Measurements from ENCODE around the gene MAP2K5. TPM values are rescaled to one million over a fixed set of nuclear protein-coding genes. Genes with fewer than 3 reads are reported as not detected.
A peak's percentile ranks its signal among the peaks of the same experiment; 100 is the strongest.
"Not testable (repeated sequence)": the region's sequence is repeated elsewhere in the genome, so short reads cannot be mapped to it uniquely, and the experiment has no call there.

Gene MAP2K5
- total RNA-seq, 1 experiment from 2014 or later: 3.8 TPM

DNA sequence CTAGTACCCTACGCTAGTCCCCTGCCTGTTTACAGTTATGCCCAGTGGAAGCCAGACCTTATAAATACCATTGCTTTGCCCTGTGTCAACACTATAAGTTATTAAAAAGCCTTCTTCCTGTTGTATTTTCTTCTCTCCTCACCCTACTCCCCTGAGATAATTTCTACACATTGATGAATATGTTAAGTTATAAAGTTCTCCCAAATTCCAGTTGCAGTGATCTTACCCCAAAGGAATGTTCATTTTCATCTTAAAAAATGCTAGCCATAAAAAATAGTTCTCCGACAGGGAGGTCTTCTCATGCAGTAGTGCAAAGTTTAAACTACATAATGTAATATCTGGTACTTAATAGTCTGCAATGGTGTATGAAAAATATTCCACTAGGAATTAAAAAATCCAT, 58.6 kb downstream of the MAP2K5 start:
- no peak for DNase-seq (ENCODE audit: low spot score)

DNA sequence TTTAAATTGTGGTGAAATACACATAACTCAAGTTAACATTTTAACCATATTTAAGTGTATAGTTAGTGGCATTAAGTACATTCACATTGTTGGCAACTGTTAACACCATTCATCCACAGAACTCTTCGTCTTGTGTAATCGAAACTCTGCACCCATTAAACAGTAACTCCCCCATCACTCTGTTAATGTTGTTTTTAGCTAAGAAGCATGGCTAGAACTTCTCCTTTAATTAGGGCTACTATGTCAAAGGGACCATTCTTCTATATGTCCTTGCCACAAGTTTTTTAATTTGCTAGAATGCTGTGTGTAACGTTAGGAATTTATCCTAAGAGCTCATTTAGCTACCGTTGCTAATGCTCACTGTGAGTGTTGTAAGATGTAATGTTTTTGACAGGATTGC, 60.6 kb downstream of the MAP2K5 start:
- DNase-seq (ENCODE audit: low spot score): no peak

DNA sequence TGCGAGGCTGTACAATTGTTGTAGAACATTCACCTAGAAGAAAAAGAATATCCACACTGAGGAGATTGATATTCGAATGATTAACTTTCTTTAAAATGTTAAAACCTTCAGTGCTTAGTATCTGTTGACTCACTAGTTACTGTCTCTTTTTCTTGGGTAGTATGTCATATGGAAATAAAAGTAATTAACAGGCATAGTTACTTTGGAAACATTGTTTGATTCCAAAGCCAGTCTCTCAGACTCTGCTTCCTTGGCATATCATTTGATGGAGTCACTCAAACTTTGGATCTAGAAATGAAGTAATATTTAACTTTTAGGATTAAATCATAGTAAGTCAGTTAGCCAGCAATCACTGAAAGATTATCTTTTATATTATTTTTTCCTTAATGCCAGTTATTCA, 63.4 kb downstream of the MAP2K5 start:
- no peak for DNase-seq (ENCODE audit: low spot score)

DNA sequence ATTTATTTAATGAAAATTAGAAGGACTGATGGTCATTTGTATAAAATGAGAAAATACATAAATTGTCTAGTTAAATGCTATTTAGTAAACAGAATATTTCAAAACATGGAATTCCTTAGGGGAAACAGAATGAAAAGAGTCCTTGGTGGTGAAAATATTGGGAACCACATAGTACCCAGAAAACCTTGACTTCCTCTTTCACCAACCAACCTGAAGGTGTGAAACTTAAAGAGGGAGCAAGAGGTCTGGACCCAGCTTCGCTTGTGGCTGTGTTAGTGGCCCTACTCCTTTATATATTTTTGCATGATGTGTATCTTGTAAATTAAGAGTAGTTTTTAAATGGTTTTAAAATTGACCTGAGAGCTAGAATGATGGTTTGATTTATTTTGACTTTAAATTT, 64.2 kb downstream of the MAP2K5 start:
- no peak for DNase-seq (ENCODE audit: low spot score)

DNA sequence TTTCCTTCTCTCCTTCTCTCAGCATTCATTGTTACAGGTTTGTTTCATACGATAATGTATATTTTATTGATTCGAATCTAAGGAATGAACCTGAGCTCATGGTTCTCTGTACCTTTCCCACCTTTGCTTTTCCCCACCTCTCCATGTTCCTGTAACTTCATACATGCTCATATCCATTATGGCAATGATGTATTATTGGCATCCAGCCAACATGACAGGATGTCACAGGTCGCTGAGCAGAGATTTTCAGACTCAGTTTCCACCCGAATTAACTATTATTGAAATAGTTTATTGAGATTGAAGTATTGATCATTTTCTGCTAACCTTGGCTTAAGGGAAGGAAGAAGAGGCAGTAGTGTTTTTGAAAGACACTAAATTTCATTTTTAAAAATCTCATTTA, 64.8 kb downstream of the MAP2K5 start:
- no peak for DNase-seq (ENCODE audit: low spot score)

DNA sequence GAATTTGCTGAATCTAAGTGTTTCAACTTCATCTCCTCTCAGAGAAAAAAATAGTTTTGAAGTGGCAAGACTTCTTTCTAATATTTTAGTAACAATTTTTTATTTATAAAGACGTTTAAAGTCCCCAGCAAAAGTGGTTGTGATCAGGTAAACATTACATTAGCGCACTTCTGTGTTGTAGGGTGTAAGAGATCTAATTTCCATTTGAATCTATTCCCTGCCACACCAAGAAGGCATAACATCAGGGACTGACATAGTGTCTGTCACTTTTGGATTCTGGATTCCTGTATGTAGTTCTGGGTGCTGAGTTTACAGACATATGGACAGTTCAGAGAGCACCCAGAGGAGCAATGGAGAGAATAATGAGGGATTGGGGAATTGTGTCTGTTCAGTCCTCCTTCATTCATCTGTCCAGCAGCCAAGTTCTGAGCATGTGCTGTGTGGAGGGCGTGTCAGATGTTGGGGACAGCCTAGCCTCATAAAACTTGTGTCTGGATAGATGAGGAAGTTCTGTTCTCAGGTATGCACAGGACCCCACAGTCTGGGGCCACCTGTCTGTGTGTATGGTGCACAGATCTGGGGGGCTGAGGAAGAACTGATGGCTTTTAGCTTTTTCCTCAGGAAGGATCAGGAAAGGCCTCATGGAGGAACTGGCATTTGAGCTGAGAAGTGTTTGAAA, 65.6 kb downstream of the MAP2K5 start:
- DNase-seq (ENCODE audit: low spot score): no peak

DNA sequence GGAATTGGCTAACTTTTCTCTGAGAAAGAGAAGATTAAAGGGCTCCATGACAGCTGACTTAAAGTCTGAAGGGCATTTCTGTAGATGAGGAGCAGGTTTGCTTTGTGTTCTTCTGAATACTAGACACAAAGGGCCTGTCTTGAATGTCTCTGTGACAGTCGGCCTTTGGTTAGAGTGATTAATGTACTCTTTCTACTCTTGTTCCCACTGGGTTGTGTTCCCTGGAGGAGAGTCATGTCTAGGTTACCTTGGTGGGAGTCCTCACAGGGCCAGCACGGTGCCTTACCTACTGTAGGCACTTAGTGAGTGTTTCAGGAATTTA, 66.1 kb downstream of the MAP2K5 start:
- DNase-seq (ENCODE audit: low spot score): no peak

DNA sequence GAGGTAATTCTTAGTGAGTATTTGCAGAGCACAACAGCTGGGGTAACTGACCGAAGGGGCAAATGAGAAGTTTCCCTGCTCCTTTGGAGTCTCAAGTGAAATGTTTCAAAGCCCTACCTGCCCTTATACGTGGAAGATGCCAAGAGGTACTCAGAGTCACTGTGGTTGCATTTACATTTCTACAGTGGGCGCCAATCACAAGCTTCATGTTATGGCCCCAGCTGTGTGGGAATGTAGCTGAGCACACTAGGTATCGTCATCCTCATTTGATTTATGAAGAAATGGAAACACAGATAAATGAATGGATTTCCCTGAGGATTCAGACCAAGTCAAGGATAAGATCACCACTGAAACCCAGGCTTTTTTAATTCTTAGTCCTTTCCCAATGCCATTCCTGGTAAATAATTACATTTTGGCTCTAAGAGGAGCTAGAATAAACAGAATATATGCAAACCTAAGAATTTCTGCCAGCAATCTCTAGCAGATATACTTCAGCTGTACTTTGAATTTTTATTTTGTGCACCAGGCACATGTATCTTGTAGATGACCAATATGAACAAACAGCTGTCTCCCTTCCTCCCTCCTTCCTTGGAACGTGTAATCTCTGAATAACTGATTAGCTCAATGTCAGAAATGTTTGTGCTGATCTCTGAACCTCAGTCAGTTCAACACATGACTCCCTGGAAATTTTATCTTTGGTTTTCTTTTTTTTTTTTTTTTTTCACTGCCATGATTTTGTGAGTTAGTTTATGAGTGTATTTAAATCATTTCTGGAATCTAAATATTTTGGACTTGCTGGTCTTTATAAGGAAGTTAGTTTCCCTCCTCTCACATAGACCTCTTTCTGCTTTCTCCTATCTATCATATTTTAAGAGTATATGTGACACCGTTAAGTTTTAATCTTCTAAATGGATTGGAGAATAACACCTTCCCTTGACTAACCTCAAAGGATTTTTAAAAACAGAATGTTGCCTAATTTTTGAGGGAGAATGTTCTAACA, 69.2 kb downstream of the MAP2K5 start:
- DNase-seq (ENCODE audit: low spot score): no peak

DNA sequence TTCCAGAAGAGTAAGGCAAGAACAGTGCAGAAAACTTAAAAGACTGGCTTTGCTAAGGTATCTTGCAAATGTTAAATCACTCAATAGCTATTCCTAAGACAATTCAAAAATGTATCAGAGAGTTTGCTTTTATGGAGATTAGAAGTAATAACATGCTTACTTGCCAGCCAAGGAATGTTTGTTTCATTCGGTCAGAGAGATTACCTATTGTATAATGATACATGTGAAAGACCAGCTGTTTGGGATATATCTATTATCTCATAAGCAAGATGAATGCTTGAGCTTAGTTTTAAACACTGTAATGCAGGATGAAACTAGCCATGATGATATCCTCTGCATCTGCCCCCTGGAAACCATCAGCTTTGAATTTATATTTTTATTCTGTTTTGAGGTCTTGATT, 70.7 kb downstream of the MAP2K5 start:
- DNase-seq (ENCODE audit: low spot score): no peak

DNA sequence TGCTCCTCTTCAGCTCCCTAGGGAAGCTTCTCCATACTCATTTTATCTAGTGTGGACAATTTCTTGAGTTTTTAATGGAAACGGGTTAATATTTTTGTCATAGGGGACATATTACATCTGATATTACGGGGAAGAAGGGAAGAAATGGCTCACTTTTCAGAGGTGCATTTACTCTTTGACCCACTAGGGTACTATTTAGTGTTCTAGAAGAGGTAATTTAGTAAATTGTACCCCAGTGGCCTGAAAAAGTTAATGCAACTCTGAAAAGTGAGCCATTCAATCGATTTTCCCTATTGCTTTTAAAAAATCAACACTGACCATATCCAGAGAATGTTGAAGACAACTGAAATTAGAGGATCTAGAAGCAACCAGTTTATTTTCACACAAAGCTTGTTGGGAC, 71.2 kb downstream of the MAP2K5 start:
- no peak for DNase-seq (ENCODE audit: low spot score)

DNA sequence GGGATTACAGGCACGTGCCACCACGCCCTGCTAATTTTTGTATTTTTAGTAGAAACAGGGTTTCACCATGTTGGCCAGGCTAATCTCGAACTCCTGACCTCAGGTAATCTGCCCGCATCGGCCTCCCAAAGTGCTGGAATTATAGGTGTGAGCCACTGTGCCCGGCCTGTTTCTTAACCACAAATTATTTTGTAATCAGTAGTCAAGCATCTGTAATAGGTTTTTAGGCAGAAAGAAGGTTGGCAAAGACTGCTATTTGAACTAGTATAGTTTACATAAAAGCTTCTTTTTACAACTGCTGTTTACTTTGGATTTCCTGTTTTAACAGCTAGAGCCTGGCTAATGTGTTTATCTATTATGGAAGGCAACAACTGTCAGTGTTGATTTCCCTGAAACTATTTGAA, 72.6 kb downstream of the MAP2K5 start:
- not testable (repeated sequence) for DNase-seq (ENCODE audit: low spot score)

DNA sequence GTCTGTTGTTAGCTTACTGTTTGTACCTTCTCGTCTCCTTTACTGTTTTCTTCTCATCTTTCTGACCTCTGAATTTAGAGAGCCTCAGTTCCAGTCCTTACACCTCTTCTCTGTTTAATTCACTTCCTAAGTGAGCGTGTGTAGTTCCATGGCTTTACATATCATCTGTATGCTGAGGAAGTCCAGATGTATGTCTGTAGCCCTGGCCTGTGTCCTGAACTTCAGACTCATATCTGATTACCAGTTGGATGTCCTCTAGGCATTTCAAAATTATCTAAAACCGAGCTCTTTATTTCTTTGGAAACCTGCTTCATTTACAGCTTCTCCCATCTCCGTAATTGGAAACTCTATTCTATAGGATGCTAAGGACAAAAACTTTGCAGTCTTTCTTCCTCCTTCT, 75.8 kb downstream of the MAP2K5 start:
- no peak for DNase-seq (ENCODE audit: low spot score)

DNA sequence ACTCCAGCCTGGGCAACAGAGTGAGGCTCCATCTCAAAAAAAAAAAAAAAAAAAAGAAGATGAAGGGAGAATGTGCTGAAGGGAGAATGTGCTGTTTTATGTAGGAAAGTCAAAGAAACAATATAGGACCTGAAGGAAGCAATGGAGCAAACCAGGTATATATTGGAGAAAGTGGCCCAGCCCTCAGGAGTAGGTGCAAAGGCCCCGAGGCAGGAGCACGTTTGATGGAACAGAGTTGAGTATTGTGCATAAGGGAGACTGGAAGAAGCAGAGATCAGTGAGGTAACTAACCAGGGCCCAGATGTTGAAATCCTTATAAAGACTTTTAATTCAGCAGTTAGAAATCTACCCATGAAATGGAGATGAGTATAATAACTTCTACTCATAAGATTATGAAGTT, 79.6 kb downstream of the MAP2K5 start:
- no peak for DNase-seq (ENCODE audit: low spot score)

DNA sequence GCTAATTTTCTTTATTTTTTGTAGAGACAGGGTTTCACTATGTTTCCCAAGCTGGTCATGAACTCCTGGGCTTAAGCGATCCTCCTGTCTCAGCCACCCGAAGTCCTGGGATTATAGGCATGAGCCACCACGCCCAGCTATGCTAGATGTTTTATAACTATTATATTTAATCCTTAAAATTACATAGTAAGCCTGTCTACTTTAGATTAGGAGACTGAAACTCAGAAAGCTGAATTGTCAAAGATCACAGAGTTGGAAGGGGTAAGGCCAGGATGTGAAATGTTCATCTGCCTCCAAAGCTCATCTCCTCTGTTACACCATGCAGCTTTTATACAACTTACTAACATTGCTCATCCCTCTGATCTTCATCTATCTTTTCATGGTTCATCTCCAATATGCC, 89.8 kb downstream of the MAP2K5 start:
- no peak for DNase-seq (ENCODE audit: low spot score)

DNA sequence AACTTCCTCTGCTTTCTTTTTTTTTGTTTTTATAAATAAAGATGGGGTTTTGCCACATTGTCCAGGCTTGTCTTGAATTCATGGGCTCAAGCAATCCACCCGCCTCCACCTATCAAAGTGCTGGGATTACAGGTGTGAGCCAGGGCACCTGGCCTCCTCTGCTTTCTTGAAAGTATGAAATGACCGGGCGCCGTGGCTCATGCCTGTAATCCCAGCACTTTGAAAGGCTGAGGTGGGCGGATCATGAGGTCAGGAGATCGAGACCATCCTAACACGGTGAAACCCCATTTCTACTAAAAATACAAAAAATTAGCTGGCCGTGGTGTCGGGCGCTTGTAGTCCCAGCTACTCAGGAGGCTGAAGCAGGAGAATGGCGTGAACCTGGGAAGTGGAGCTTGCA, 93.4 kb downstream of the MAP2K5 start:
- not testable (repeated sequence) for DNase-seq (ENCODE audit: low spot score)

DNA sequence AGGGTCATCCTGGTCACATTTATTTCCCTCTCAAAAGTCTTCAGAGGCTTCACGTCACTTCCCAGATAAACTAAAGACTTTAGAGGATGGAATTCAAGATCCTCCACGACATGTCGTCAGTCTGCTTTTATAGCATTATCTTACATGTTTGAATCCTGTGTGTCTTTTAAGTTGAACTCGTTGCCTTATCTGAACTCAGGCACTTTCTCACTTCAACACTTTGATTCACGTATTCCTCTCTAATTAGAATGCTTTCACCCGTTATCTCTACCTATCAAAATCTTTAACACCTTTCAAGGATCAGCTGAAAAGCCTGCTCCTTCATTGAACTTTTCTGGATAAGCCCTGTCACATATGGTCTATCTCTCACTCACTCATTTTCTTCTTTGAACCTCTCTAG, 97.1 kb downstream of the MAP2K5 start:
- DNase-seq (ENCODE audit: low spot score): no peak

DNA sequence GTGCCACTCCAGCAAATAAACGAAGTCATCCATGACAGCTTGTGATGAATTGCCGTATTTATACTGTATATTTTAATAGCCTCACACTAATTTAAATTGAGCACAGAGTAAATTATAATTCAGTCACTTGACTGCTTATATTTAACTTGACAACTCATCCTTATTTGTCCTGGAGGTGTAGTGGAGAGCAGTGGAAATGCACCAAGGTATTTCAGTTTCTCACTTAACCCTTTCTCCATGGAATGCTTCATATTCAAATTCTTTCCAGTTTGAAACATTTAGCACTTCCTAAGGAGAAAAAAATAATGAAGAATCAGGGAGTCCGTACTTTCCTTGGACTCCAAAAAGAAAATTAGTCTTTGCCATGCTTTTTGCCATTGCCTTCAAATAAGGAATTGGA, 99.0 kb downstream of the MAP2K5 start:
- DNase-seq (ENCODE audit: low spot score): peak; percentile 7

DNA sequence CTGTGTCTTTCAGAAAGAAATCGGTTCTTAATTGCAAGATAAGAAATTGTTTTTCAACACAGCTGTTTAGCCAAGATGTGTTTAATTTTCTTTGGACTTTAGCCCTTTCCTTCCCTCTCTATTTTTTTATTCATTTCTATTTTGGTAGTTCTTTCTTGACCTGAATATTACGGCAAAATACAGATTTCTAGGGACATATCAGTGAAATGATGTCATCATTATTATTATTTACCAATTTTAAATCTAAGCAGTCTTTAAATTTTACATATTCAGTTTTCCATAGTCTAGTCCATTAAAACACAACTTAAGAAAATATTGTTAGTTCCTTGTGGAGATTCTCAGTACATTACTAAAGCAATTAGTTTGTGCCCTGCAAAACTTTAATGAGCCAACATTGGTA, 104.3 kb downstream of the MAP2K5 start:
- no peak for DNase-seq (ENCODE audit: low spot score)

DNA sequence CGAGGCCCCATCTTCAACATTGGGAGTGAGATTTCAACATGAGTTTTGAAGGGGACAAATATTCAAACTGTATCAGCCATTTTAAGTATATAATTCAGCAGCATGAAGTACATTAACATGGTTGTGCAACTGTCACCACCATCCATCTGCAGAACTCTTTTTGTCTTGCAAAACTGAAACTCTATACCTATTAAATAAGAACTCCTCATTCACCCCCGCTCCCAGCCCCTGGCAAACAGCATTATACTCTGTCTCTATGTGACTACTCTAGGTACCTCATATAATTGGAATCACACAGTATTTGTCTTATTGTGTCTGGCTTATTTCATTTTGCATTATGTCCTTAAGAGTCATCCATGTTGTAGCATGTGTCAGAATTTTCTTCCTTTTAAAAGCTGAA, 110.1 kb downstream of the MAP2K5 start:
- DNase-seq (ENCODE audit: low spot score): no peak

DNA sequence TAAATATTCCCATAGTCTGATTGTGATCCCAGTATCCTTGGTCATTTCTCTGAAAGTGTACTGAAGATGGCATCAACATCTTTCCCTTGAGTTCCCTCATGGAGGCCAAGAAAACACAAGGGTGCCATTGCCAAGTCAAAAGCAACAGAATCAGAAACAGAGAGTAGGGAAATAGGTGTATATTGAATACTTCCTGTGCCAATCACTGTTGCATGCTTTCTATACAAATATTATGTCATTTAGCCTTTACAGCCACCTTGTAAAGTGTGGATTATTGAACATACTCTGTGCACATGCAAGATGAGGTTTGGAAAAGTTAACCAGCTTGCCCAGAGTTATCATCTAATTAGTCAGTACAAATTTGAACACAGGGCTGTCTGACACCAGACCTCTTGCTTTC, 117.9 kb downstream of the MAP2K5 start:
- no peak for DNase-seq (ENCODE audit: low spot score)

DNA sequence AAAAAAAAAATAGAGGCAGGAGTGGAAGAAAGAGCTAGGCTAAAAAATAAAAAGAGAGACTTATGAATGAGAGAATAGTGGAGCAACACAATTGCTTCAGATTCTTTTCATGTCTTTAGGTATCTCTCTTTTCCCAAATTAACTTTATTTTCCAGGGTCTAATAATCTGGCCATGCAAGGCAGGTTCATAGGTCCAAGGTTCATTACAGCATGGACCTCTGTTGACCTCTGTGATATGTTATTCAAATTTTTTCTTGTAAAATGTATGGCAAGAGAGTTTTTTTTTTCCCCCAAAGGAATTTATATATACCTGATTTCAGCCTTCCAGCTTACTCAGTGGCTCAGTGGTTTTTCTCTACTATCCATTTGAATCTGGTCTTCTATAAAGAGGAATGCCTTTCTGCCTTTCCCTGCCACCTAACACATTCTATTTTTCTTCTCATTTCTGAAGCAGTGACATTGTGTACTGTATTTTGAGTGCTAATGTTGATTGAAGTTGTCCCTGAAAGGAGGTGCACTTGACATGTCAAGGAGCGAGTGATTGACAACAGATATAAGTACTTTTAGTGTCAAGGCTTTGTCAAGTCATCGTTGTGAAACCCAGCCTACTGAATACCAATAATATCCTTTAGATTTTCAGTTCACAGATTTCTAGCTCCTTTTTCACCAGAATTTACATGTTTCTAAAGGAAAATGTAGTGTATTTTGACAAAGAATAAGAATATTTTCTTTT, 118.5 kb downstream of the MAP2K5 start:
- no peak for DNase-seq (ENCODE audit: low spot score)

DNA sequence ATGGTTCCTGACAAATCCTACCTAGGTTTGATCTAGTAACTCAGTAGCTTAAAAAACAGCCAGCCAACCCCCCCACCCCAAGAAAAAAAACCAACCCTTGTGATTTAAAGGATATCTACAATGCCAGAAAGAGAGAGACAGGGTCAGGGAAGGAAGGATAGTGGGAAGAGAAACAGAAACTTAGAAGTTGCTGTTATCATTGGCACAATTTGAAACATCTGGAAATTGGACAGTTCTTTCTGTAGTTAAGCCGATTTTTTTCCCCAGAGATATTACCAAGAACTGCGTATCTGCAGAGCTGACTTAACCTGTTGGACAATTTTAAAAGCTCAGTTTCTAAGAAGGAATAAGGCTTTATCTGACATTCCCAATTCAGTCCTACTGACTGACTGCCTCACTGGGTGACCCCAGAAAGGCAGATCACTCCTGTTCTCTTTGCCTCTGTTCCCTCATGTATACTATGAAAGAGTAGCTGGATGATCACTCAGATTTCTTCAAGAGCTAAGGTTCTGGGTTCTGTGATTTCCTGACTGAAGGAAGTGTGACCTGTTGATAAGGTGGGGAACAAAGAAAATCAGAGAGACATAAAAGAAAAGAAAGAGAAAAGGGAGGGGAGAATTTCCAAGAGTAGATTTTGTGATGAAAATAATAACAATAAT, 128.3 kb downstream of the MAP2K5 start:
- no peak for DNase-seq (ENCODE audit: low spot score)

Measured in HT-29 (cell line).